Measurements from ENCODE around the gene MFSD1.

DNA sequence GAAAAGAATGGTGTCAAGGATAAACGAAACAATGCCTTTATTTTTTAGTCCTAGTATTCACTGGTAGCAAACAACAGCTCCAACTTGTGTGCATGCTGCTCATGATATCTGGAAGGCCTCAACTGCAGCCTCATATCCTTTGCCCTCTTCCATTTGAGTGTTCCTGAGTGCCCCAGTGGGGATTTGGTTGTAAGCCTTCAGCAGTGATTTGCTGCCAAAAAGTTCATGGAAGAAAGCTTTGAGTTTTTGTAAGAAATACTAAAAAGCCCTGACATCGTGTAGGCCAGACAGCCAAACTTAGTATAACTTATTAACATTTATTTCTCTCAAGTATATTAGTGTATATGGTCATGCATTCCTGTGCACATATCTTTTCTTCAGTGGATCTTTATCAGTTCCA lies 30.0 kb downstream of the MFSD1 start:
- TF ChIP-seq POLR2AphosphoS5 (IDR thresholded peaks at IDR 0.05; ENCODE audit: low read depth, low read length) = no peak
- TF ChIP-seq, protein P1, sequence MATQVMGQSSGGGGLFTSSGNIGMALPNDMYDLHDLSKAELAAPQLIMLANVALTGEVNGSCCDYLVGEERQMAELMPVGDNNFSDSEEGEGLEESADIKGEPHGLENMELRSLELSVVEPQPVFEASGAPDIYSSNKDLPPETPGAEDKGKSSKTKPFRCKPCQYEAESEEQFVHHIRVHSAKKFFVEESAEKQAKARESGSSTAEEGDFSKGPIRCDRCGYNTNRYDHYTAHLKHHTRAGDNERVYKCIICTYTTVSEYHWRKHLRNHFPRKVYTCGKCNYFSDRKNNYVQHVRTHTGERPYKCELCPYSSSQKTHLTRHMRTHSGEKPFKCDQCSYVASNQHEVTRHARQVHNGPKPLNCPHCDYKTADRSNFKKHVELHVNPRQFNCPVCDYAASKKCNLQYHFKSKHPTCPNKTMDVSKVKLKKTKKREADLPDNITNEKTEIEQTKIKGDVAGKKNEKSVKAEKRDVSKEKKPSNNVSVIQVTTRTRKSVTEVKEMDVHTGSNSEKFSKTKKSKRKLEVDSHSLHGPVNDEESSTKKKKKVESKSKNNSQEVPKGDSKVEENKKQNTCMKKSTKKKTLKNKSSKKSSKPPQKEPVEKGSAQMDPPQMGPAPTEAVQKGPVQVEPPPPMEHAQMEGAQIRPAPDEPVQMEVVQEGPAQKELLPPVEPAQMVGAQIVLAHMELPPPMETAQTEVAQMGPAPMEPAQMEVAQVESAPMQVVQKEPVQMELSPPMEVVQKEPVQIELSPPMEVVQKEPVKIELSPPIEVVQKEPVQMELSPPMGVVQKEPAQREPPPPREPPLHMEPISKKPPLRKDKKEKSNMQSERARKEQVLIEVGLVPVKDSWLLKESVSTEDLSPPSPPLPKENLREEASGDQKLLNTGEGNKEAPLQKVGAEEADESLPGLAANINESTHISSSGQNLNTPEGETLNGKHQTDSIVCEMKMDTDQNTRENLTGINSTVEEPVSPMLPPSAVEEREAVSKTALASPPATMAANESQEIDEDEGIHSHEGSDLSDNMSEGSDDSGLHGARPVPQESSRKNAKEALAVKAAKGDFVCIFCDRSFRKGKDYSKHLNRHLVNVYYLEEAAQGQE (IDR thresholded peaks at IDR 0.05; ENCODE audit: insufficient read depth in 1 of 2, low read depth in 2 of 2, low read length in 2 of 2) = no peak
- no peak for TF ChIP-seq TAF1 (IDR thresholded peaks at IDR 0.05; ENCODE audit: borderline replicate concordance, insufficient read depth, low read length)
- TF ChIP-seq SIN3A (IDR thresholded peaks at IDR 0.05; ENCODE audit: borderline replicate concordance, insufficient read depth, low read length) = no peak
